Natural killer cell (primary cell): ENCODE results near the gene TMOD2. TPM values are rescaled to one million over a fixed set of nuclear protein-coding genes. Genes with fewer than 3 reads are reported as not detected.
"Not testable (repeated sequence)": the region's sequence is repeated elsewhere in the genome, so short reads cannot be mapped to it uniquely, and the experiment has no call there.

Source experiments
- ATAC-seq, 3 donors: fragments of 150-1000 bp in 2 of 3; fragments of 200-7000 bp in 1 of 3; cut with Tn5 transposase; 1 replicate in 1 of 3; 2 replicates in 2 of 3; pipeline ENCODE4 v1.10.0; 2021; ENCODE audit warnings: mild to moderate bottlenecking in 2 of 3, moderate library complexity in 2 of 3
- DNase-seq, 2 donors: peaks; one replicate each; pipeline versions ENCODE4 v3.0.0 to v3.0.0-alpha.2; 2013 to 2021; ENCODE audit warnings: mixed read lengths in 1 of 2
- H3K27ac ChIP-seq: one replicate; pipeline ENCODE4 v1.5.1; 2013; ENCODE audit warnings: mild to moderate bottlenecking, low read length
- H3K27me3 ChIP-seq: one replicate; pipeline ENCODE4 v1.6.1; 2013; ENCODE audit warnings: low read length; ENCODE audit not compliant: control insufficient read depth, insufficient read depth
- H3K36me3 ChIP-seq: one replicate; pipeline ENCODE4 v1.6.1; 2013; ENCODE audit warnings: low read length; ENCODE audit not compliant: control insufficient read depth, insufficient read depth
- H3K4me1 ChIP-seq: one replicate; pipeline ENCODE4 v1.6.1; 2013; ENCODE audit warnings: low read length; ENCODE audit not compliant: control insufficient read depth, insufficient read depth
- H3K4me3 ChIP-seq: one replicate; pipeline ENCODE4 v1.5.1; 2013; ENCODE audit warnings: low read length
- H3K9me3 ChIP-seq: one replicate; pipeline ENCODE4 v1.6.1; 2013; ENCODE audit warnings: low read length; ENCODE audit not compliant: control insufficient read depth, insufficient read depth
- H3K27ac Mint-ChIP-seq, 2 donors: one replicate each; pipeline ENCODE4 v1.8.0; 2022; ENCODE audit warnings: mild to moderate bottlenecking in 2 of 2, mixed read lengths in 2 of 2, moderate library complexity in 1 of 2
- H3K27me3 Mint-ChIP-seq, 2 donors: one replicate each; pipeline ENCODE4 v1.8.0; 2022; ENCODE audit warnings: low read depth in 2 of 2, mixed read lengths in 2 of 2
- H3K36me3 Mint-ChIP-seq: one replicate; pipeline ENCODE4 v1.8.0; 2022; ENCODE audit warnings: mixed read lengths
- H3K4me1 Mint-ChIP-seq, 2 donors: one replicate each; pipeline ENCODE4 v1.8.0; 2022; ENCODE audit warnings: mixed read lengths in 2 of 2
- H3K4me3 Mint-ChIP-seq: one replicate; pipeline ENCODE4 v1.8.0; 2022; ENCODE audit warnings: mild to moderate bottlenecking, moderate library complexity, mixed read lengths
- H3K9me3 Mint-ChIP-seq, 2 donors: one replicate each; pipeline ENCODE4 v1.8.0; 2022; ENCODE audit warnings: mixed read lengths in 2 of 2
- WGBS: methylation state at CpG from one replicate; pipeline ENCODE4 v1.1.7; 2013; ENCODE audit warnings: missing lambda C conversion rate; ENCODE audit not compliant: insufficient coverage; 5-methylcytosine and 5-hydroxymethylcytosine counted together
- intact Hi-C: fragments of 100-400 bp; cut with micrococcal nuclease; formaldehyde crosslinking; loops from one replicate; pipeline ENCODE4 v1.14.2; 2022
- total RNA-seq, 4 donors: library from RNA; stranded (reverse); fragments of 120-200 nt in 1 of 4; gene quantifications; one replicate each; pipeline versions ENCODE4 v1.2.3 to v1.2.4, GENCODE V29; 2013 to 2022
- TF ChIP-seq, protein P1 (sequence below): fragments of 200-600 bp; IDR thresholded peaks from one replicate; pipeline ENCODE4 v1.8.0; 2022; ENCODE audit warnings: antibody characterized with exemption

Gene TMOD2
- total RNA-seq, 3 donors from 2014 or later (not counting 1 experiment from before 2014, with no cell fraction given) = 1.6 to 4.7 (median 1.6) TPM

DNA sequence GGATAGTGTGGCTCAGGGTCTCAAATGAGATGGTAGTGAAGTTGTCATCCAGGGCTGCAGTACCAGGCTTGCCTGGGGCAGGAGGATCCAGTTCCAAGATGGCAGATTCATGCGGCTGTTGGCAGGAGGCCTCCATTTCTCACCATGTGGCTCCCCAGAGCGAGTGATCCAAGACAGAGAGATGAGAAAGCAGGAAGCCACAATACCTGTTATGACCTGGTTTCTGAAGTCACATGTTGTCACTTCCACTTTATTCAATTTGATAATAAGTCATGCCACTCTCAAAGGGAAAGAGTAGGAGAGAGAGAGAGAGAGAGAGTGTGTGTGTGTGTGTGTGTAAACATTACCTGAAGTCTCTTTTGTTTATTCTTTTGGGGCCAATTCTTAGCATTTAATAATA lies 30.1 kb downstream of the TMOD2 start:
- no peaks in the 10 kb centered on the region for H3K36me3 Mint-ChIP-seq
- no peak overlapping the region for H3K4me3 ChIP-seq
- H3K27ac ChIP-seq = no peak overlapping the region
- no peak for DNase-seq
- H3K4me1 ChIP-seq = no peaks in the 10 kb centered on the region
- H3K36me3 ChIP-seq = no peaks in the 10 kb centered on the region
- H3K4me3 Mint-ChIP-seq = no peak overlapping the region
- H3K4me1 Mint-ChIP-seq = no peaks in the 10 kb centered on the region
- H3K27me3 Mint-ChIP-seq = peaks cover 0 to 3% of the 10 kb centered on the region in 2 donors
- H3K27me3 ChIP-seq = no peaks in the 10 kb centered on the region
- intact Hi-C loops = no loop called here
- TF ChIP-seq, protein P1, sequence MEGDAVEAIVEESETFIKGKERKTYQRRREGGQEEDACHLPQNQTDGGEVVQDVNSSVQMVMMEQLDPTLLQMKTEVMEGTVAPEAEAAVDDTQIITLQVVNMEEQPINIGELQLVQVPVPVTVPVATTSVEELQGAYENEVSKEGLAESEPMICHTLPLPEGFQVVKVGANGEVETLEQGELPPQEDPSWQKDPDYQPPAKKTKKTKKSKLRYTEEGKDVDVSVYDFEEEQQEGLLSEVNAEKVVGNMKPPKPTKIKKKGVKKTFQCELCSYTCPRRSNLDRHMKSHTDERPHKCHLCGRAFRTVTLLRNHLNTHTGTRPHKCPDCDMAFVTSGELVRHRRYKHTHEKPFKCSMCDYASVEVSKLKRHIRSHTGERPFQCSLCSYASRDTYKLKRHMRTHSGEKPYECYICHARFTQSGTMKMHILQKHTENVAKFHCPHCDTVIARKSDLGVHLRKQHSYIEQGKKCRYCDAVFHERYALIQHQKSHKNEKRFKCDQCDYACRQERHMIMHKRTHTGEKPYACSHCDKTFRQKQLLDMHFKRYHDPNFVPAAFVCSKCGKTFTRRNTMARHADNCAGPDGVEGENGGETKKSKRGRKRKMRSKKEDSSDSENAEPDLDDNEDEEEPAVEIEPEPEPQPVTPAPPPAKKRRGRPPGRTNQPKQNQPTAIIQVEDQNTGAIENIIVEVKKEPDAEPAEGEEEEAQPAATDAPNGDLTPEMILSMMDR = no peak
- H3K9me3 ChIP-seq = no peaks in the 10 kb centered on the region
- no peak for ATAC-seq
- no peaks in the 10 kb centered on the region for H3K9me3 Mint-ChIP-seq
- no peak overlapping the region for H3K27ac Mint-ChIP-seq
- 52% methylated on average over 2 of the region's 2 CpGs for WGBS

DNA sequence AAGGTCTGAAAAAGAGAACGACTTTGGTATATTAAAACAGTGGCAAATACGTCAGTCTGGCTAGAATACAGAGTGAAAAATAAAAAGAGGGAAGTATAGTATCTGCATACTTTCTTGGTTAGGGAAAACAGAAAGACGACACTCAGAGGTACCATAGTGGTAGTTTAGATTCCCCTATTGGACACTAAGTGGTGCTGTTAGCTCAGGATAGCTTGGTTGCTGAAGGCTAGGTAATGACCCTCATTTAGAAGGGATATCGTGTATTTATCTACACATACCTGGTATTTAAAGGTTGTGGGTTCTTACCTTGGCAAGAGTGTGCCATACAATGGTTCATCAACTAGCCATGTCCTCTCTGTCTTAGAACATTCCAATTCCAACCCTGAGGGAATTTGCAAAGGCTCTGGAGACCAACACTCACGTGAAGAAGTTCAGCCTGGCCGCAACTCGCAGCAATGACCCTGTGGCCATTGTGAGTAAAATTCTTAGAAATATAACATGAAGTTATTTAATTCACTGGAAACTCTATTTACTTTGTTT lies 31.0 kb downstream of the TMOD2 start:
- H3K4me3 Mint-ChIP-seq = no peak overlapping the region
- Histone ChIP-seq H3K36me3 (no peaks in the 10 kb centered on the region), H3K4me3 (no peak overlapping the region), H3K4me1 (no peaks in the 10 kb centered on the region), H3K27ac (no peak overlapping the region), H3K9me3 (no peaks in the 10 kb centered on the region), H3K27me3 (no peaks in the 10 kb centered on the region)
- H3K36me3 Mint-ChIP-seq = no peaks in the 10 kb centered on the region
- H3K27ac Mint-ChIP-seq = no peak overlapping the region
- WGBS = 93% methylated on average over 3 of the region's 7 CpGs
- TF ChIP-seq, protein P1 = peak; percentile 16
- H3K9me3 Mint-ChIP-seq = no peaks in the 10 kb centered on the region
- DNase-seq = no peak
- ATAC-seq = no peak
- intact Hi-C loops = no loop called here
- H3K27me3 Mint-ChIP-seq = peaks cover 1 to 3% of the 10 kb centered on the region in 2 donors
- no peaks in the 10 kb centered on the region for H3K4me1 Mint-ChIP-seq

DNA sequence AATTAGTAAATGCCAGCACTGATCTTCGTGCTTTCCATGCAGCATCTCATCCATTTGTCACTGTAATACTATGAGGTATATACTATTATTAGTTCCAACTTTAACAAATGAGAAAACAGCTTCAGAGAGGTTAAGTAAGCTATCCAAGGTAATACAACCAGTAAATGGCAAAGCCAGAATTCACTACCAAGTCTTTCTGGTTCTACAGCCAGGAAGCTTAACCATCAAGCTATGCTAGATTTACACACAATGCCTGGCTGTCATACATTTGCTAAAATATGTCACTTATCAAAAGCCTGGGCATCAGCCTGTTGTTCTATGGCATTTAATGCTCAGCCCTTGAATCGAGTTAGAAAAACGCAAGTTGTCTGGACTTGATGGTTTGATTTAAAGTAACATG lies 32.6 kb downstream of the TMOD2 start:
- Mint-ChIP-seq H3K4me3 (no peak overlapping the region), H3K27ac (no peak overlapping the region), H3K36me3 (no peaks in the 10 kb centered on the region), H3K27me3 (peaks cover 8 to 9% of the 10 kb centered on the region in 2 donors), H3K4me1 (no peaks in the 10 kb centered on the region), H3K9me3 (no peaks in the 10 kb centered on the region)
- H3K9me3 ChIP-seq = no peaks in the 10 kb centered on the region
- no peak overlapping the region for H3K4me3 ChIP-seq
- ATAC-seq (no peak), DNase-seq (no peak)
- no peaks in the 10 kb centered on the region for H3K27me3 ChIP-seq
- intact Hi-C loops = no loop called here
- WGBS = 100% methylated on average over 2 of the region's 3 CpGs
- no peaks in the 10 kb centered on the region for H3K4me1 ChIP-seq
- TF ChIP-seq, protein P1 = no peak
- no peaks in the 10 kb centered on the region for H3K36me3 ChIP-seq
- H3K27ac ChIP-seq = no peak overlapping the region

- DNase-seq, H3K4me3 Mint-ChIP-seq, H3K36me3 Mint-ChIP-seq, H3K27ac ChIP-seq, H3K4me1 ChIP-seq, H3K27ac Mint-ChIP-seq, ATAC-seq, H3K4me3 ChIP-seq, H3K9me3 Mint-ChIP-seq, H3K4me1 Mint-ChIP-seq, H3K36me3 ChIP-seq, H3K9me3 ChIP-seq, H3K27me3 ChIP-seq, intact Hi-C loops: not testable (repeated sequence)
- H3K27me3 Mint-ChIP-seq = peaks cover 13 to 15% of the 10 kb centered on the region in 2 donors
- 98% methylated on average over 11 of the region's 11 CpGs for WGBS
These were observed 35.7 kb downstream of the TMOD2 start for GRCh38 chr15:51787130-51787529.

- 100% methylated on average over 3 of the region's 4 CpGs for WGBS
- H3K4me3 Mint-ChIP-seq, H3K27ac ChIP-seq, DNase-seq, H3K36me3 ChIP-seq, H3K4me1 ChIP-seq, H3K4me1 Mint-ChIP-seq, H3K4me3 ChIP-seq, H3K27ac Mint-ChIP-seq, intact Hi-C loops, H3K27me3 ChIP-seq, H3K9me3 Mint-ChIP-seq, H3K36me3 Mint-ChIP-seq, ATAC-seq, H3K9me3 ChIP-seq: not testable (repeated sequence)
- H3K27me3 Mint-ChIP-seq = peaks cover 10 to 14% of the 10 kb centered on the region in 2 donors
These were observed 41.1 kb downstream of the TMOD2 start for GRCh38 chr15:51792474-51792873.
